NCI-H187 (cell line): Measurements from ENCODE around the gene FBLN2.
"Not testable (repeated sequence)": the region's sequence is repeated elsewhere in the genome, so short reads cannot be mapped to it uniquely, and the experiment has no call there.

Source experiments
- DNase-seq, 2 experiments: peaks; one replicate each; lab custom pipeline; 2025; lab: John Stamatoyannopoulos, UW

The FBLN2 gene

GRCh38 chr3:13548696-13549622 lies at the start of gene FBLN2:
FBLN2 (plus strand) TSS chr3:13549125; CDS start chr3:13570356, 21,231 bp downstream.
- DNase-seq, result no peak

GRCh38 chr3:13499246-13499645 lies 49.7 kb upstream of the FBLN2 start:
- DNase-seq, result not testable (repeated sequence)

GRCh38 chr3:13500133-13500885 lies 48.6 kb upstream of the FBLN2 start:
- DNase-seq, result no peak

DNA sequence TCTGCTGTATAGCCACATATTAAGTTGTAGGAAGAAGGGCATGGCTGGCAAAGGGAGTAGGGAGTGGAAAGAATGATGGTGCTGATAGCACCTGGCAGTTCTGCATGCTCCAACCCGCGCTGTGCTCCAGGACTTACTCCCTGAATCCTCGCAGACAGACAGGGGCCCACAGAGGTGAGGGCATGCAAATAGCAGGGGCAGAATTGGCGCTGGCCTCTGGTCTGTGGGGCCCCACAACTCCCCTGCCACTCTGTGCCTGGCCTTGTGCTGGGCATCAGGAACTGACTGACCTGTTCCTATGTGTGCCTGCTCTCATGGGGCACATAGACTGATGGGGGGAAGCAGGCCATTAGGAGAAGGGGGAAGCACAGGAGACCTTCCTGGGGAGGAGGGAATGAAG lies 47.9 kb upstream of the FBLN2 start:
- DNase-seq, result no peak

GRCh38 chr3:13501521-13501920 lies 47.4 kb upstream of the FBLN2 start:
- no peak for DNase-seq

- no peak for DNase-seq
Observed at GRCh38 chr3:13501958-13502790, 46.8 kb upstream of the FBLN2 start.

- DNase-seq, result no peak
Observed at GRCh38 chr3:13502791-13503060, 46.2 kb upstream of the FBLN2 start.

DNA sequence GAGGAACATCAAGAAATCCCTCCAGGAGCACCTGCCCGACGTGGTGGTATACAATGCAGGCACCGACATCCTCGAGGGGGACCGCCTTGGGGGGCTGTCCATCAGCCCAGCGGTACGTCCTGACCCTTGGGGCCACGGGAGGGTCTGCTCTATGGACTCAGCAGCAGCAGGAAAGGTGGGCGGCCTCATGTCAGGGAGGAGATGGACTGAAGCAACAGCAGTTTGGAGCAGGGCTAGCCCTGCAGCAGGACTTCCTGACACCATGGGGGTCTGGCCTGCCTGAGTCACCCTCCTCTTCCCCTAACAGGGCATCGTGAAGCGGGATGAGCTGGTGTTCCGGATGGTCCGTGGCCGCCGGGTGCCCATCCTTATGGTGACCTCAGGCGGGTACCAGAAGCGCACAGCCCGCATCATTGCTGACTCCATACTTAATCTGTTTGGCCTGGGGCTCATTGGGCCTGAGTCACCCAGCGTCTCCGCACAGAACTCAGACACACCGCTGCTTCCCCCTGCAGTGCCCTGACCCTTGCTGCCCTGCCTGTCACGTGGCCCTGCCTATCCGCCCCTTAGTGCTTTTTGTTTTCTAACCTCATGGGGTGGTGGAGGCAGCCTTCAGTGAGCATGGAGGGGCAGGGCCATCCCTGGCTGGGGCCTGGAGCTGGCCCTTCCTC lies 44.6 kb upstream of the FBLN2 start:
- no peak for DNase-seq

- DNase-seq, result no peak
Observed at GRCh38 chr3:13505147-13506130, 43.5 kb upstream of the FBLN2 start.

GRCh38 chr3:13506239-13506638 lies 42.7 kb upstream of the FBLN2 start:
- no peak for DNase-seq

- DNase-seq, result no peak
Observed at GRCh38 chr3:13506680-13507079, 42.2 kb upstream of the FBLN2 start.

GRCh38 chr3:13507247-13507569 lies 41.7 kb upstream of the FBLN2 start:
- no peak for DNase-seq

DNA sequence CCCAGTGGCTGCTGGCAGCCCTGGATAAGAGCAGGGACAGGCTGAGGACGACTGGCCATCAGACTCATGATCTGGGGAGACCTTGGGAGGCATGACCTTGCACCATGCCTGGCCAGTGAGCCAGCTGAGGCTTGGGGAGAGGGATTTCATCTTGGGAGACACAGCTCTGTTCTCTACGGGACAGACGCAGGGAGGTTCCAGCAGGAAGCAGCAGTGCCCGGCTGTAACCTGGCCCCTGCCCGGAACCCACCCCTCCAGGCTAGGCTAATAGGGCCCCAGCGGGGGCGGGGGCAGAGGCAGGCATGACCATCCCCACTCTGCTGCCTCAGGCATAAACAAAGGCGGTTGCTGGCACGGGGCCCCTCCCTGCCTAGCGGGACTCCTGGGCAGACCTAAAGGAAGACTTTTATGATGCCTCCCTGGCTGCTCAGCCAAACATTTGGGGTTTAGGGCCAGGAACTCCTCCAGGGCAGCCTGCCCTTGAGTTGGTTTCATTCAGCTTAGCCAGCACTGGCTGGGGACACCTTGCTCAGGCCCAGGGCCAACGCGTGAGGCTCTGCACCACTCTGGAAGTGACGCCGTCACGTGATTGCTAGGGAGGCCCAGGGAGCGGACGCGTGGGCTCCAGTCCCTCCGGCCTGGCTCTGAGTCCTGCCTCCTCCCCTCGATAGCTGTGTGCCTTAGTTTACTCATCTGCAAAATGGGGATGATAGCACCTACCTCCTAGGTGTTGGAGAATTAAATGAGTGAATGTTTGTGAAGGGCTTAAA lies 41.2 kb upstream of the FBLN2 start:
- DNase-seq, result no peak

DNA sequence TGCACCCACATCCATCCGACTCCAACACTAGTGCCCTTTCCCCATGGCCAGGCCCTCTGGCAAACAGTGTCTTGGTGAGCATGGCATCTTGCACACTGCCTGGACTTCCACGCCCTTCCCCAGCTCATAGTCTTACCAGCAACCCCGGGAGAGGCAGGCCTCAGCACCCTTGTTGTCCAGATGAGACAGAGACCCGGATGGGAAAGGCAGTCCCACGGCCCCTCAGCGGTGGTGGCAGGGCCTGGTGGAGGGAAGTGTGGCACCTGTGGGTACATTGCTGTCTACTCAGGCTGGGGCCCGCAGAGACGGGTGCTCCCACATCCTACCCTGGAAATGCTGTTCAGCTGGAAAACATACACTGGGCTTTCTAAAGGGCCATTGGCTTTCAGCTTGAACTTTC lies 40.4 kb upstream of the FBLN2 start:
- DNase-seq, result no peak

- no peak for DNase-seq
Observed at GRCh38 chr3:13509059-13509815, 39.7 kb upstream of the FBLN2 start.

DNA sequence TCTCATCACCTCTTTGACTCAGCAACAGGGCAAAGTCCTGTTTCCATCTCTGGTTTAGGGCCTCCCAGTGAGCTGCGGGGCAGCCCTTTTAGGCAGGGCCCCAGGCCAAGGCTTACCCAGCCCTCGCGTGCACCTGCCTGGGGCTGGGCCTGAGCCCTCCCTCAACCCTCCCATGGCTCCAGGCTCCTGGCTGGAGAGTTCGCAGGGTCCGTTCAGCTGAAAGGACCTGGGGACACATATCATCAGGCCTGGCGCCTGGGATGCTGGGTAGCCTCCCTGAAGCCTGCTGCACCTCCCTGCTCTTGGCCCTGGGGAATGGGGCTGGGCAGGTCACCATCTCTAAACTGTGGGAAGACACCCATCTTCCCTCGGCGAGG lies 39.1 kb upstream of the FBLN2 start:
- DNase-seq, result no peak

DNA sequence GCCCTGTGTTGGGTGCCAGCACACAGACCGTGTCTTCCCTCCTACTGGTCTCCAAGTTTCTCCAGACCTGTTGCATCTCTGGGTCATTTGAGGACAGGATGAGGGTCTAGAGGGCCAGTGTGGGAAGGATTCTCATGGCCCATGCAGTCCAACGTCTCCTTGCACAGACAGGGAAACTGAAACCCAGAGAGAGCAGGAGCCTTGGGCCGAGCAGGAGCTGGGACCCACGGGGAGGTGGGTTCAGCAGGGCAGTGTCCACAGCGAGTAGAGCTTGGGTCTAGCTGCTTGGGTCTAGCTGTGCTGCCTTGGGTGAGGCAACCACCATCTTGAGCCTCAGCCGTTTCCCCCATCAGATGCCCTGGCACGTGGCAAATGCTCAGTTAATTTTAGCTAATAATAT lies 36.5 kb upstream of the FBLN2 start:
- DNase-seq, result no peak

- DNase-seq, result no peak
Observed at GRCh38 chr3:13513051-13513912, 35.6 kb upstream of the FBLN2 start.
